Measurements from ENCODE around the gene STMN3. TPM values are rescaled to one million over a fixed set of nuclear protein-coding genes. Genes with fewer than 3 reads are reported as not detected.

Gene STMN3
- total RNA-seq, 1 experiment from 2014 or later = 15.8 TPM

GRCh38 chr20:63627129-63627750 lies 26.0 kb downstream of the STMN3 start:
- Histone ChIP-seq H3K27me3 (ENCODE audit: low read length) (no peaks in the 10 kb centered on the region), H3K4me3 (ENCODE audit: low read length) (peak overlapping the region; percentile 93), H3K4me2 (ENCODE audit: low read length) (peak overlapping the region; percentile 95), H4K20me1 (ENCODE audit: low read length) (no peaks in the 10 kb centered on the region), H3K9me2 (replicated peaks; ENCODE audit: low read length) (no peaks in the 10 kb centered on the region), H3K4me1 (ENCODE audit: insufficient read depth, low read length) (peaks cover 14% of the 10 kb centered on the region), H3K36me3 (ENCODE audit: low read depth, low read length) (0 out of 2 replicates have a peak, but pooled peaks cover 3% of the 10 kb centered on the region), H3K27ac (ENCODE audit: low read length) (peak overlapping the region; percentile 58), H3K79me2 (ENCODE audit: low read length) (peaks cover 54% of the 10 kb centered on the region), H3F3A (ENCODE audit: low read length, unreplicated experiment) (no peaks in the 10 kb centered on the region), H3K9ac (ENCODE audit: low read length) (peak overlapping the region; percentile 98), H3K9me3 (ENCODE audit: low read length) (no peaks in the 10 kb centered on the region), H2AFZ (ENCODE audit: low read length) (peak overlapping the region; percentile 70)
- DNase-seq (peak; percentile 95), ATAC-seq (peak; percentile 79)
- POLR2A ChIA-PET (ENCODE audit: unreplicated experiment) = interaction anchor here (0.5 to 1.4 kb wide), 6 partner anchors 14 to 376 kb away, joined by 4 to 9 read pairs (median 6); partner anchors contain the start of genes ARFRP1, HELZ2, PTK6 and ZGPAT
- CTCF ChIA-PET = interaction anchor here (0.6 to 1.5 kb wide), 3 partner anchors 14 to 160 kb away, joined by 4 to 16 read pairs (median 5); no protein-coding TSS in a partner anchor
- BruUV-seq (replicated peaks) = no TSS peak
- intact Hi-C loops (cut with micrococcal nuclease) = loop anchor here (5.0 kb wide), 2 partner anchors 45 to 90 kb away; partner anchors contain the start of gene PTK6
- TF ChIP-seq CTCF (conservative IDR thresholded peaks at IDR 0.05; ENCODE audit: low read depth, low read length) (no peak), EZH2 (IDR thresholded peaks at IDR 0.05; ENCODE audit: low read length, unreplicated experiment) (no peak), EZH2phosphoT487 (IDR thresholded peaks at IDR 0.05; ENCODE audit: borderline replicate concordance, low read length) (no peak)

- Histone ChIP-seq H3K27me3 (ENCODE audit: low read length) (no peaks in the 10 kb centered on the region), H3K9me2 (replicated peaks; ENCODE audit: low read length) (no peaks in the 10 kb centered on the region), H3F3A (ENCODE audit: low read length, unreplicated experiment) (no peaks in the 10 kb centered on the region), H3K9me3 (ENCODE audit: low read length) (no peaks in the 10 kb centered on the region), H3K9ac (ENCODE audit: low read length) (peak within 1 kb of the TSS; percentile 100), H3K27ac (ENCODE audit: low read length) (peak within 1 kb of the TSS; percentile 75), H3K4me2 (ENCODE audit: low read length) (peak within 1 kb of the TSS; percentile 97), H4K20me1 (ENCODE audit: low read length) (no peaks in the 10 kb centered on the region), H3K79me2 (ENCODE audit: low read length) (peaks cover 60% of the 10 kb centered on the region), H2AFZ (ENCODE audit: low read length) (peak within 1 kb of the TSS; percentile 82), H3K4me1 (ENCODE audit: insufficient read depth, low read length) (peaks cover 14% of the 10 kb centered on the region), H3K4me3 (ENCODE audit: low read length) (peak within 1 kb of the TSS; percentile 93), H3K36me3 (ENCODE audit: low read depth, low read length) (0 out of 2 replicates have a peak, but pooled peaks cover 3% of the 10 kb centered on the region)
- BruUV-seq (replicated peaks) = no TSS peak
- ATAC-seq (peak; percentile 67), DNase-seq (peak; percentile 74)
- intact Hi-C loops (cut with micrococcal nuclease) = loop anchor here (5.0 kb wide), 2 partner anchors 44 to 89 kb away; partner anchors contain the start of gene PTK6
- ChIA-PET CTCF (interaction anchor here (0.6 to 1.5 kb wide), 3 partner anchors 15 to 160 kb away, joined by 4 to 16 read pairs (median 5); no protein-coding TSS in a partner anchor), POLR2A (ENCODE audit: unreplicated experiment) (interaction anchor here (0.6 to 1.4 kb wide), 5 partner anchors 15 to 376 kb away, joined by 4 to 9 read pairs (median 6); partner anchors contain the start of genes ARFRP1, PTK6 and ZGPAT)
- no peak for TF ChIP-seq EZH2phosphoT487 (IDR thresholded peaks at IDR 0.05; ENCODE audit: borderline replicate concordance, low read length)
- no peak for TF ChIP-seq EZH2 (IDR thresholded peaks at IDR 0.05; ENCODE audit: low read length, unreplicated experiment)
- no peak for TF ChIP-seq CTCF (conservative IDR thresholded peaks at IDR 0.05; ENCODE audit: low read depth, low read length)
Measured at GRCh38 chr20:63626424-63627128, 26.6 kb downstream of the STMN3 start, which contains the start of gene GMEB2. TSS of gene GMEB2 (minus strand) at chr20:63627101. CDS start at chr20:63619397, 7,704 bp downstream.

Measured in PC-3 (cell line).